Calu3 (cell line): ENCODE results near the gene IL3. TPM values are rescaled to one million over a fixed set of nuclear protein-coding genes. Genes with fewer than 3 reads are reported as not detected.

Source experiments
- BruUV-seq: library from RNA; stranded (reverse); fragments of 400-500 nt; replicated peaks from 2 replicates; lab custom pipeline; 2021; lab: Mats Ljungman, UMichigan
- CTCF ChIA-PET: fragments of 300-600 bp; sonication (Branson Sonifier 250); formaldehyde crosslinking; loops from one replicate; lab custom pipeline; 2022; ENCODE audit warnings: antibody characterized with exemption; lab: Charles Lee
- DNase-seq: peaks from one replicate; pipeline ENCODE4 v3.0.0; 2022
- H3K27ac Mint-ChIP-seq: one replicate; pipeline ENCODE4 v1.8.0; 2022; ENCODE audit warnings: mixed read lengths; ENCODE audit not compliant: unreplicated experiment
- H3K27me3 Mint-ChIP-seq: one replicate; pipeline ENCODE4 v1.8.0; 2022; ENCODE audit warnings: mixed read lengths; ENCODE audit not compliant: unreplicated experiment
- H3K36me3 Mint-ChIP-seq: one replicate; pipeline ENCODE4 v1.8.0; 2022; ENCODE audit warnings: mild to moderate bottlenecking, moderate library complexity, mixed read lengths; ENCODE audit not compliant: insufficient read depth, unreplicated experiment
- H3K4me1 Mint-ChIP-seq: one replicate; pipeline ENCODE4 v1.8.0; 2022; ENCODE audit warnings: mild to moderate bottlenecking, low read depth, mixed read lengths; ENCODE audit not compliant: unreplicated experiment
- H3K4me3 Mint-ChIP-seq: one replicate; pipeline ENCODE4 v1.8.0; 2022; ENCODE audit warnings: mild to moderate bottlenecking, low read depth, moderate library complexity, mixed read lengths; ENCODE audit not compliant: unreplicated experiment
- H3K9me3 Mint-ChIP-seq: one replicate; pipeline ENCODE4 v1.8.0; 2022; ENCODE audit warnings: low read depth, mixed read lengths; ENCODE audit not compliant: unreplicated experiment
- intact Hi-C: fragments of 100-400 bp; cut with micrococcal nuclease; formaldehyde crosslinking; loops from one replicate; pipeline ENCODE4 v1.10.0; 2022; ENCODE audit not compliant: unreplicated experiment
- total RNA-seq: library from RNA; stranded (reverse); gene quantifications from 2 replicates; pipeline ENCODE4 v1.2.3, GENCODE V29; 2022
- TF ChIP-seq, protein P1 (sequence below): fragments of 200-600 bp; IDR thresholded peaks from one replicate; pipeline ENCODE4 v1.8.0; 2022; ENCODE audit warnings: antibody characterized with exemption; ENCODE audit not compliant: unreplicated experiment

Gene IL3
- total RNA-seq, 1 experiment from 2014 or later, result not detected

DNA sequence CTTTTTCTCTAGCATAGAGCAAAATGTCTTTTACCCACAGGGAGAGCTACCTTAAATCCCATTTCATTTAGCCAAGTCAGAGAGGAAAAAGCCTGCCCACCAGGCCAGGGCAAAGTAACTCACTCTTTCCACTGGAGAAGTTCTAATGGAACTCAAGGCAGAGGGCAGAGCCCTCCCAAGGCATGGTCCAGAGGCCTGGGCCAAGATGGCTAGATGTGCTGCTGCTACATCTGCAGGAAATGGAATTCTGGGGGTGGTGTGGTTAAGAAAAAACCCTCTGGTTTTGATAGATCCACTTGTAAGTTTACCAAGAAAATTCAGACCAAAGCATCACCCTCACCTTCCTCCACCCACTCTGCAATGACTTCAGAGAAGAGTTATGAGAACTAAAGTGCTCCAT lies 50.5 kb downstream of the IL3 start:
- H3K9me3 Mint-ChIP-seq, result peaks cover 2% of the 10 kb centered on the region
- no peak overlapping the region for H3K4me3 Mint-ChIP-seq
- intact Hi-C loops, result no loop called here
- H3K36me3 Mint-ChIP-seq, result no peaks in the 10 kb centered on the region
- CTCF ChIA-PET, result no interaction called here
- no peak overlapping the region for H3K27ac Mint-ChIP-seq
- no peak for DNase-seq
- H3K4me1 Mint-ChIP-seq, result no peaks in the 10 kb centered on the region
- no TSS peak for BruUV-seq
- H3K27me3 Mint-ChIP-seq, result no peaks in the 10 kb centered on the region
- TF ChIP-seq, protein P1, sequence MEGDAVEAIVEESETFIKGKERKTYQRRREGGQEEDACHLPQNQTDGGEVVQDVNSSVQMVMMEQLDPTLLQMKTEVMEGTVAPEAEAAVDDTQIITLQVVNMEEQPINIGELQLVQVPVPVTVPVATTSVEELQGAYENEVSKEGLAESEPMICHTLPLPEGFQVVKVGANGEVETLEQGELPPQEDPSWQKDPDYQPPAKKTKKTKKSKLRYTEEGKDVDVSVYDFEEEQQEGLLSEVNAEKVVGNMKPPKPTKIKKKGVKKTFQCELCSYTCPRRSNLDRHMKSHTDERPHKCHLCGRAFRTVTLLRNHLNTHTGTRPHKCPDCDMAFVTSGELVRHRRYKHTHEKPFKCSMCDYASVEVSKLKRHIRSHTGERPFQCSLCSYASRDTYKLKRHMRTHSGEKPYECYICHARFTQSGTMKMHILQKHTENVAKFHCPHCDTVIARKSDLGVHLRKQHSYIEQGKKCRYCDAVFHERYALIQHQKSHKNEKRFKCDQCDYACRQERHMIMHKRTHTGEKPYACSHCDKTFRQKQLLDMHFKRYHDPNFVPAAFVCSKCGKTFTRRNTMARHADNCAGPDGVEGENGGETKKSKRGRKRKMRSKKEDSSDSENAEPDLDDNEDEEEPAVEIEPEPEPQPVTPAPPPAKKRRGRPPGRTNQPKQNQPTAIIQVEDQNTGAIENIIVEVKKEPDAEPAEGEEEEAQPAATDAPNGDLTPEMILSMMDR, result no peak

GRCh38 chr5:132112111-132112510 lies 51.7 kb downstream of the IL3 start:
- Mint-ChIP-seq H3K4me1 (no peaks in the 10 kb centered on the region), H3K4me3 (no peak overlapping the region), H3K27ac (no peak overlapping the region), H3K9me3 (peaks cover 2% of the 10 kb centered on the region), H3K36me3 (no peaks in the 10 kb centered on the region), H3K27me3 (no peaks in the 10 kb centered on the region)
- TF ChIP-seq, protein P1, result no peak
- DNase-seq, result no peak
- CTCF ChIA-PET, result no interaction called here
- intact Hi-C loops, result no loop called here
- no TSS peak for BruUV-seq

Other genes starting within 250 kb of the IL3 start
- gene MEIKIN, start 115.0 kb upstream of the IL3 start, total RNA-seq, result not detected in 2 replicates
- 0.24 and 0.86 TPM in 2 replicates for gene ACSL6, start 49.0 kb upstream of the IL3 start, total RNA-seq
- gene CSF2, start 13.1 kb downstream of the IL3 start, total RNA-seq, result 0.80 TPM in 1 of 2 replicates, not detected in the other
- gene P4HA2, start 167.2 kb downstream of the IL3 start, total RNA-seq, result 45.1 and 51.8 TPM in 2 replicates
- 15.4 and 20.8 TPM in 2 replicates for gene PDLIM4, start 197.0 kb downstream of the IL3 start, total RNA-seq
- gene SLC22A4, start 233.7 kb downstream of the IL3 start, total RNA-seq, result 3.0 and 3.1 TPM in 2 replicates